Vagina (tissue), 2 donors: Measurements from ENCODE around the gene AJAP1.

Experiments used
- POLR2A ChIP-seq, 2 donors: fragments of 450-650 bp; IDR thresholded peaks; one replicate each; pipeline ENCODE4 v1.6.1; 2017; ENCODE audit warnings: antibody characterized with exemption in 2 of 2, mild to moderate bottlenecking in 2 of 2, moderate library complexity in 2 of 2
- TF ChIP-seq, protein P1 (sequence below), 3 experiments: fragments of 450-650 bp in 2 of 3; fragments of 200-600 bp in 1 of 3; sonication (generic) in 1 of 3; IDR thresholded peaks; one replicate each; pipeline ENCODE4 v1.5.1; 2017 to 2019; ENCODE audit warnings: antibody characterized with exemption in 3 of 3, mild to moderate bottlenecking in 2 of 3, moderate library complexity in 2 of 3

- TF ChIP-seq, protein P1, sequence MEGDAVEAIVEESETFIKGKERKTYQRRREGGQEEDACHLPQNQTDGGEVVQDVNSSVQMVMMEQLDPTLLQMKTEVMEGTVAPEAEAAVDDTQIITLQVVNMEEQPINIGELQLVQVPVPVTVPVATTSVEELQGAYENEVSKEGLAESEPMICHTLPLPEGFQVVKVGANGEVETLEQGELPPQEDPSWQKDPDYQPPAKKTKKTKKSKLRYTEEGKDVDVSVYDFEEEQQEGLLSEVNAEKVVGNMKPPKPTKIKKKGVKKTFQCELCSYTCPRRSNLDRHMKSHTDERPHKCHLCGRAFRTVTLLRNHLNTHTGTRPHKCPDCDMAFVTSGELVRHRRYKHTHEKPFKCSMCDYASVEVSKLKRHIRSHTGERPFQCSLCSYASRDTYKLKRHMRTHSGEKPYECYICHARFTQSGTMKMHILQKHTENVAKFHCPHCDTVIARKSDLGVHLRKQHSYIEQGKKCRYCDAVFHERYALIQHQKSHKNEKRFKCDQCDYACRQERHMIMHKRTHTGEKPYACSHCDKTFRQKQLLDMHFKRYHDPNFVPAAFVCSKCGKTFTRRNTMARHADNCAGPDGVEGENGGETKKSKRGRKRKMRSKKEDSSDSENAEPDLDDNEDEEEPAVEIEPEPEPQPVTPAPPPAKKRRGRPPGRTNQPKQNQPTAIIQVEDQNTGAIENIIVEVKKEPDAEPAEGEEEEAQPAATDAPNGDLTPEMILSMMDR (IDR thresholded peaks at IDR 0.05) = no peak
- no peak for TF ChIP-seq POLR2A (IDR thresholded peaks at IDR 0.05)
These were observed 81.8 kb downstream of the AJAP1 start for GRCh38 chr1:4736254-4736653.
